GM19023 (cell line): ENCODE measurements around the gene CHD5.

Source experiments
- ATAC-seq: cut with Tn5 transposase; IDR thresholded peaks from one replicate; pipeline ENCODE4 v1.9.1; 2021; ENCODE audit warnings: mild to moderate bottlenecking, moderate library complexity; ENCODE audit not compliant: unreplicated experiment

Gene CHD5

GRCh38 chr1:6134741-6135510 lies 45.2 kb downstream of the CHD5 start:
- ATAC-seq: no peak

- no peak for ATAC-seq
Measured at GRCh38 chr1:6134206-6134605, 45.9 kb downstream of the CHD5 start.

- no peak for ATAC-seq
Measured at GRCh38 chr1:6133146-6133895, 46.8 kb downstream of the CHD5 start.

GRCh38 chr1:6131561-6131960 lies 48.6 kb downstream of the CHD5 start:
- no peak for ATAC-seq

GRCh38 chr1:6130596-6130995 lies 49.5 kb downstream of the CHD5 start:
- no peak for ATAC-seq

- ATAC-seq: no peak
Measured at GRCh38 chr1:6130036-6130435, 50.1 kb downstream of the CHD5 start.

GRCh38 chr1:6129313-6129712 lies 50.8 kb downstream of the CHD5 start:
- no peak for ATAC-seq

GRCh38 chr1:6128276-6129081 lies 51.6 kb downstream of the CHD5 start:
- ATAC-seq: no peak

- ATAC-seq: no peak
Measured at GRCh38 chr1:6127587-6128163, 52.4 kb downstream of the CHD5 start.

GRCh38 chr1:6126521-6127067 lies 53.5 kb downstream of the CHD5 start:
- no peak for ATAC-seq

- no peak for ATAC-seq
Measured at GRCh38 chr1:6126028-6126427, 54.1 kb downstream of the CHD5 start.

- ATAC-seq: no peak
Measured at GRCh38 chr1:6125366-6125765, 54.8 kb downstream of the CHD5 start.

GRCh38 chr1:6124746-6125365 lies 55.3 kb downstream of the CHD5 start:
- ATAC-seq: no peak

- ATAC-seq: no peak
Measured at GRCh38 chr1:6124341-6124740, 55.8 kb downstream of the CHD5 start.

GRCh38 chr1:6123816-6124215 lies 56.3 kb downstream of the CHD5 start:
- no peak for ATAC-seq

- no peak for ATAC-seq
Measured at GRCh38 chr1:6123083-6123482, 57.0 kb downstream of the CHD5 start.

GRCh38 chr1:6121651-6122370 lies 58.3 kb downstream of the CHD5 start:
- ATAC-seq: no peak

GRCh38 chr1:6121021-6121421 lies 59.1 kb downstream of the CHD5 start:
- no peak for ATAC-seq

- no peak for ATAC-seq
Measured at GRCh38 chr1:6118415-6118814, 61.7 kb downstream of the CHD5 start.

GRCh38 chr1:6117624-6118023 lies 62.5 kb downstream of the CHD5 start:
- no peak for ATAC-seq
